NAMALWA (cell line): Measurements from ENCODE around the gene SLFN13.
"Not testable (repeated sequence)": the region's sequence is repeated elsewhere in the genome, so short reads cannot be mapped to it uniquely, and the experiment has no call there.

ENCODE experiments used
- DNase-seq: peaks from one replicate; pipeline ENCODE4 v3.0.0-alpha.2; 2015; ENCODE audit warnings: low spot score

The SLFN13 gene

GRCh38 chr17:35448214-35448898 lies at the start of gene SLFN13:
Gene SLFN13 (minus strand): TSS chr17:35448766. CDS start chr17:35445680, 3,086 bp downstream.
- peak; percentile 49 for DNase-seq

GRCh38 chr17:35496451-35497290 lies 48.1 kb upstream of the SLFN13 start:
- no peak for DNase-seq

- no peak for DNase-seq
Observed at GRCh38 chr17:35493040-35493439, 44.5 kb upstream of the SLFN13 start.

GRCh38 chr17:35491417-35491816 lies 42.9 kb upstream of the SLFN13 start:
- no peak for DNase-seq

GRCh38 chr17:35489944-35490343 lies 41.4 kb upstream of the SLFN13 start:
- no peak for DNase-seq

- DNase-seq: no peak
Observed at GRCh38 chr17:35488991-35489390, 40.4 kb upstream of the SLFN13 start.

GRCh38 chr17:35486920-35487732 lies 38.6 kb upstream of the SLFN13 start:
- DNase-seq: no peak

GRCh38 chr17:35479271-35479670 lies 30.7 kb upstream of the SLFN13 start:
- no peak for DNase-seq

GRCh38 chr17:35477248-35477647 lies 28.7 kb upstream of the SLFN13 start:
- no peak for DNase-seq

- no peak for DNase-seq
Observed at GRCh38 chr17:35476283-35476820, 27.8 kb upstream of the SLFN13 start.

GRCh38 chr17:35468475-35468874 lies 19.9 kb upstream of the SLFN13 start:
- DNase-seq: no peak

- no peak for DNase-seq
Observed at GRCh38 chr17:35467824-35468223, 19.3 kb upstream of the SLFN13 start.

GRCh38 chr17:35460354-35460851 lies 11.8 kb upstream of the SLFN13 start:
- peak; percentile 70 for DNase-seq

- not testable (repeated sequence) for DNase-seq
Observed at GRCh38 chr17:35454035-35454434, 5.5 kb upstream of the SLFN13 start.

GRCh38 chr17:35453171-35453570 lies 4.6 kb upstream of the SLFN13 start:
- DNase-seq: no peak

- DNase-seq: no peak
Observed at GRCh38 chr17:35449371-35449931, 885 bp upstream of the SLFN13 start.

- DNase-seq: no peak
Observed at GRCh38 chr17:35448899-35449227, 297 bp upstream of the SLFN13 start.

GRCh38 chr17:35447499-35447898 lies 1.1 kb downstream of the SLFN13 start:
- DNase-seq: no peak

- DNase-seq: no peak
Observed at GRCh38 chr17:35438433-35438832, 10.1 kb downstream of the SLFN13 start.

- no peak for DNase-seq
Observed at GRCh38 chr17:35433075-35433894, 15.3 kb downstream of the SLFN13 start.
